Mammary epithelial cell (primary cell): ENCODE results near the gene CDON.

ENCODE experiments used
- EZH2 ChIP-seq: IDR thresholded peaks from 2 replicates; pipeline ENCODE4 v1.6.1; 2012; ENCODE audit warnings: low read length, inconsistent platforms, borderline replicate concordance
- TF ChIP-seq, protein P1 (sequence below), 2 donors: IDR thresholded peaks in 1 of 2; conservative IDR thresholded peaks in 1 of 2; 2 replicates each; pipeline ENCODE4 v1.5.1; 2011 to 2012; ENCODE audit warnings: inconsistent platforms in 2 of 2, low read length in 2 of 2, mild to moderate bottlenecking in 2 of 2, control low read depth in 1 of 2, low read depth in 1 of 2; ENCODE audit not compliant: insufficient read depth in 1 of 2; ENCODE audit errors: extremely low read depth in 1 of 2

DNA sequence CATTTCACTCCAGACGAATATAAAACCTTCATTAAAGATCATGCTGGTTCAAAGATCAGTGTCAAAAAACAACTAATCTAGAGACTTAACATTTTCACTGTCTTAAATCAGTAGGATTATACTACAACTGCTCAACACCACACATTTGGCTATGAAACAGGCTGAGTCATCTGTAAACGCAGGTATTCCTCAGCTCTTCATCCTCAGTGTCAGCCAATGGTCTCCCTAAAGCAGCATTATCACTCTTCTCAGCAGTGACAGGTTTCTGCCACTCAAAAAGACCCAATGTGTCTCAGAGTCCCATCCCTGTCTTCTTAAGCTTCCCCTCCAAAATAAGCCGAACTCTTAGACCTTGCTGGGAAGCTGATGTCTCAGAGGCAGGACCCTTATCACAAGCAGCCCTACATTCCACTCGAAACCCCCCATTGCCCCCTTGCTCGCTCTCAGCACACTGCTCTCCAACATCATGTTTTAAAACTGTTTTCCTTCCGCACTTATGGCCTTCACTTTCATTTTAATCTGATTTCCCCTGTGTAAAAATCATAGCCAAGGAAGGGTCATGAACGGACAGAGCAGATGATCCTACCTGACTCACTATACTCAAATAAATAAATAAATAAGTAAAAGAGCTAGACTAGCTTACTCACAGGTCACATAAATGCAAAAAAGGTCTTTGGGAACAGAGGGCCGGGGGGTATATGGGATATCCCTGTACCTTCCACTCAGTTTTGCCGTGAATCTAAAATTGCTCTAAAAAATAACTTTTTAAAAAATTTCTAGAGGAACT, 23.0 kb downstream of the CDON start:
- TF ChIP-seq, protein P1, sequence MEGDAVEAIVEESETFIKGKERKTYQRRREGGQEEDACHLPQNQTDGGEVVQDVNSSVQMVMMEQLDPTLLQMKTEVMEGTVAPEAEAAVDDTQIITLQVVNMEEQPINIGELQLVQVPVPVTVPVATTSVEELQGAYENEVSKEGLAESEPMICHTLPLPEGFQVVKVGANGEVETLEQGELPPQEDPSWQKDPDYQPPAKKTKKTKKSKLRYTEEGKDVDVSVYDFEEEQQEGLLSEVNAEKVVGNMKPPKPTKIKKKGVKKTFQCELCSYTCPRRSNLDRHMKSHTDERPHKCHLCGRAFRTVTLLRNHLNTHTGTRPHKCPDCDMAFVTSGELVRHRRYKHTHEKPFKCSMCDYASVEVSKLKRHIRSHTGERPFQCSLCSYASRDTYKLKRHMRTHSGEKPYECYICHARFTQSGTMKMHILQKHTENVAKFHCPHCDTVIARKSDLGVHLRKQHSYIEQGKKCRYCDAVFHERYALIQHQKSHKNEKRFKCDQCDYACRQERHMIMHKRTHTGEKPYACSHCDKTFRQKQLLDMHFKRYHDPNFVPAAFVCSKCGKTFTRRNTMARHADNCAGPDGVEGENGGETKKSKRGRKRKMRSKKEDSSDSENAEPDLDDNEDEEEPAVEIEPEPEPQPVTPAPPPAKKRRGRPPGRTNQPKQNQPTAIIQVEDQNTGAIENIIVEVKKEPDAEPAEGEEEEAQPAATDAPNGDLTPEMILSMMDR (conservative IDR thresholded peaks at IDR 0.05 in 1 of 2, IDR thresholded peaks at IDR 0.05 in 1 of 2; ENCODE audit: extremely low read depth in 1 of 2, insufficient read depth in 1 of 2, low read depth in 1 of 2, low read length in 2 of 2) = no peak
- no peak for TF ChIP-seq EZH2
